Airway epithelial cell (primary cell): ENCODE data around the gene ZNF316. TPM values are rescaled to one million over a fixed set of nuclear protein-coding genes. Genes with fewer than 3 reads are reported as not detected.

ENCODE experiments used
- total RNA-seq: library from RNA; depleted of rRNA; stranded (reverse); fragments of >200 nt; gene quantifications from 2 replicates; pipeline ENCODE4 v1.2.3, GENCODE V29; 2015

ZNF316 gene
- 14.2 and 20.6 TPM in 2 replicates for total RNA-seq

GRCh38 chr7:6636741-6637543 is at the start of gene ZNF316:
ZNF316 (plus strand) TSS chr7:6637318; CDS start chr7:6642410, 5,092 bp downstream.

GRCh38 chr7:6589829-6590644 is 47.1 kb upstream of the ZNF316 start, which contains the start of gene INTS15:
INTS15 (plus strand) TSS chr7:6590021; CDS start chr7:6590284, 263 bp downstream.

GRCh38 chr7:6614953-6615722 is 22.0 kb upstream of the ZNF316 start, which contains the start of gene ZNF853:
ZNF853 (plus strand) TSS chr7:6615610; CDS start chr7:6616175, 565 bp downstream.

Other genes with a start within 250 kb of the ZNF316 start
- gene DAGLB, start 189.4 kb upstream of the ZNF316 start, total RNA-seq = 13.3 and 19.7 TPM in 2 replicates
- 70.0 and 98.2 TPM in 2 replicates for gene KDELR2, start 153.2 kb upstream of the ZNF316 start, total RNA-seq
- gene GRID2IP, start 85.9 kb upstream of the ZNF316 start, total RNA-seq = 0.21 and 0.70 TPM in 2 replicates
- 34.8 and 39.6 TPM in 2 replicates for gene ZDHHC4, start 59.9 kb upstream of the ZNF316 start, total RNA-seq
- gene INTS15, start 47.3 kb upstream of the ZNF316 start, total RNA-seq = 23.2 and 27.4 TPM in 2 replicates
- gene ZNF853, start 21.7 kb upstream of the ZNF316 start, total RNA-seq = 0.70 and 0.99 TPM in 2 replicates
- gene ZNF12, start 69.6 kb downstream of the ZNF316 start, total RNA-seq = 8.7 and 9.1 TPM in 2 replicates
- gene RSPH10B2, start 116.8 kb downstream of the ZNF316 start, total RNA-seq = not detected in 2 replicates
- 23.6 and 71.8 TPM in 2 replicates for gene CCZ1B, start 189.0 kb downstream of the ZNF316 start, total RNA-seq